Hepatocyte (in vitro differentiated cells): ENCODE measurements around the gene SMIM13.

Source experiments
- EZH2 ChIP-seq: fragments of 200-600 bp; sonication (generic); IDR thresholded peaks from 2 replicates; pipeline ENCODE4 v1.6.1; 2016; ENCODE audit warnings: antibody characterized with exemption, mild to moderate bottlenecking, borderline replicate concordance
- EZH2phosphoT487 ChIP-seq: fragments of 200-600 bp; sonication (generic); IDR thresholded peaks from one replicate; pipeline ENCODE4 v1.6.1; 2018; ENCODE audit warnings: antibody characterized with exemption, mild to moderate bottlenecking, low read depth, moderate library complexity; ENCODE audit not compliant: unreplicated experiment, severe bottlenecking
- TF ChIP-seq, protein P1 (sequence below): fragments of 200-600 bp; sonication (generic); IDR thresholded peaks from 2 replicates; pipeline ENCODE4 v1.5.1; 2016; ENCODE audit warnings: antibody characterized with exemption, mild to moderate bottlenecking; ENCODE audit not compliant: poor library complexity

DNA sequence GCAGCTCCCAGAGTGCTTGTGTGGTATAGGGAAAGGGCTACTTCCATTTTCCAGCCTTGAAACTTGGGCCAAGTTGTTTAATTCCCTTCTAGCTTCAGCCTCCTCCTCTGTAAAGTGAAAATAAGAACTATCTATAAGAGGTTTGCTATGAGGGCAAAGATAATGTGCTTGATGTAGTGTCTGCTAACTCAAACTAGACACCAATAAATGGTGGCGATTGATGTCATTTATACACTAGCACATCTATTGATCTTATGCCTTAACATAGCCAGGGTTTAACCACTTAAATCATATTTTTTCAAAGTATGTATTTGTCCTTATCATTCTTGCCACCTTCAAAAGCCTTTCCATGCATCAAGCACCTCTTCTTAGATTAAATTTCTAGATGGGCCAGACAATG lies 83.6 kb downstream of the SMIM13 start:
- TF ChIP-seq, protein P1, sequence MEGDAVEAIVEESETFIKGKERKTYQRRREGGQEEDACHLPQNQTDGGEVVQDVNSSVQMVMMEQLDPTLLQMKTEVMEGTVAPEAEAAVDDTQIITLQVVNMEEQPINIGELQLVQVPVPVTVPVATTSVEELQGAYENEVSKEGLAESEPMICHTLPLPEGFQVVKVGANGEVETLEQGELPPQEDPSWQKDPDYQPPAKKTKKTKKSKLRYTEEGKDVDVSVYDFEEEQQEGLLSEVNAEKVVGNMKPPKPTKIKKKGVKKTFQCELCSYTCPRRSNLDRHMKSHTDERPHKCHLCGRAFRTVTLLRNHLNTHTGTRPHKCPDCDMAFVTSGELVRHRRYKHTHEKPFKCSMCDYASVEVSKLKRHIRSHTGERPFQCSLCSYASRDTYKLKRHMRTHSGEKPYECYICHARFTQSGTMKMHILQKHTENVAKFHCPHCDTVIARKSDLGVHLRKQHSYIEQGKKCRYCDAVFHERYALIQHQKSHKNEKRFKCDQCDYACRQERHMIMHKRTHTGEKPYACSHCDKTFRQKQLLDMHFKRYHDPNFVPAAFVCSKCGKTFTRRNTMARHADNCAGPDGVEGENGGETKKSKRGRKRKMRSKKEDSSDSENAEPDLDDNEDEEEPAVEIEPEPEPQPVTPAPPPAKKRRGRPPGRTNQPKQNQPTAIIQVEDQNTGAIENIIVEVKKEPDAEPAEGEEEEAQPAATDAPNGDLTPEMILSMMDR: no peak
- no peak for TF ChIP-seq EZH2
- TF ChIP-seq EZH2phosphoT487: no peak
